HCT116 (cell line): ENCODE data around the gene CYTIP. TPM values are rescaled to one million over a fixed set of nuclear protein-coding genes. Genes with fewer than 3 reads are reported as not detected.

Experiments used
- ATAC-seq: fragments of 200-7000 bp; cut with Tn5 transposase; 2 replicates; pipeline ENCODE4 v1.9.1; 2020; ENCODE audit warnings: mild to moderate bottlenecking, moderate library complexity
- BruUV-seq: library from RNA; stranded (reverse); fragments of 400-500 nt; replicated peaks from 2 replicates; lab custom pipeline; 2021; lab: Mats Ljungman, UMichigan
- CTCF ChIA-PET: fragments of 300-600 bp; sonication (Branson Sonifier 250); formaldehyde crosslinking; loops from one replicate; lab custom pipeline; 2021; ENCODE audit warnings: antibody characterized with exemption; lab: Charles Lee
- POLR2A ChIA-PET: fragments of 300-600, 350-600 bp; sonication (Branson Sonifier 250); formaldehyde crosslinking; loops from one replicate; lab custom pipeline; 2021; ENCODE audit warnings: antibody characterized with exemption; lab: Charles Lee
- RAD21 ChIA-PET, 2 experiments: fragments of 300-600 bp; sonication (Branson Sonifier 250); formaldehyde crosslinking; loops; one replicate each; lab custom pipeline; 2023; ENCODE audit warnings: low total read pairs in 2 of 2; ENCODE audit not compliant: uncharacterized antibody in 2 of 2, unreplicated experiment in 2 of 2, low non-redundant PET in 1 of 2; lab: Charles Lee
- DNase-seq: peaks from one replicate; pipeline ENCODE4 v3.0.0-alpha.2; 2010; ENCODE audit warnings: low read depth, low spot score
- H2AFZ ChIP-seq: fragments of 200-600 bp; shearing (Covaris generic), sonication (generic); 2 replicates; pipeline ENCODE4 v1.6.1; 2017; ENCODE audit warnings: low read depth, mixed run types, mixed read lengths, antibody characterized with exemption, low read length; ENCODE audit not compliant: poor library complexity, severe bottlenecking
- H3K27ac ChIP-seq: 2 replicates; pipeline ENCODE4 v1.5.1; 2012; ENCODE audit warnings: low read depth, low read length
- H3K27me3 ChIP-seq: fragments of 200-600 bp; sonication (generic); 2 replicates; pipeline ENCODE4 v1.6.1; 2016; ENCODE audit warnings: mixed run types, low read length, mixed read lengths; ENCODE audit not compliant: insufficient read depth
- H3K36me3 ChIP-seq, 2 experiments: fragments of 200-500 bp in 1 of 2; fragments of 200-600 bp in 1 of 2; sonication (Bioruptor generic) in 1 of 2; sonication (generic) in 1 of 2; 2 replicates each; pipeline versions ENCODE4 v1.5.1 to v1.6.1; 2014 to 2016; ENCODE audit warnings: low read length in 2 of 2, inconsistent platforms in 1 of 2, mixed read lengths in 1 of 2, mixed run types in 1 of 2; ENCODE audit not compliant: insufficient read depth in 2 of 2, control insufficient read depth in 1 of 2
- H3K4me1 ChIP-seq, 2 experiments: fragments of 200-600 bp in 1 of 2; sonication (generic) in 1 of 2; 2 replicates each; pipeline versions ENCODE4 v1.5.1 to v1.6.1; 2012 to 2017; ENCODE audit warnings: low read length in 2 of 2, inconsistent platforms in 1 of 2, mild to moderate bottlenecking in 1 of 2, mixed read lengths in 1 of 2, mixed run types in 1 of 2, moderate library complexity in 1 of 2; ENCODE audit not compliant: insufficient read depth in 2 of 2, control insufficient read depth in 1 of 2
- H3K4me2 ChIP-seq: fragments of 200-600 bp; sonication (generic); 2 replicates; pipeline ENCODE4 v1.6.1; 2017; ENCODE audit warnings: mixed run types, low read length, mixed read lengths
- H3K4me3 ChIP-seq, 2 experiments: fragments of 200-600 bp in 1 of 2; sonication (generic) in 1 of 2; replicated peaks in 1 of 2; 2 replicates each; pipeline ENCODE4 v1.5.1; 2011 to 2016; ENCODE audit warnings: low read length in 2 of 2, control low read depth in 1 of 2, low read depth in 1 of 2, mild to moderate bottlenecking in 1 of 2, mixed read lengths in 1 of 2, mixed run types in 1 of 2
- H3K79me2 ChIP-seq: fragments of 200-600 bp; sonication (generic); 2 replicates; pipeline ENCODE4 v1.6.1; 2017; ENCODE audit warnings: mild to moderate bottlenecking, mixed run types, low read length, moderate library complexity, mixed read lengths; ENCODE audit not compliant: insufficient read depth
- H3K9ac ChIP-seq: fragments of 200-600 bp; sonication (generic); 2 replicates; pipeline ENCODE4 v1.6.1; 2016; ENCODE audit warnings: low read length, mixed read lengths
- H3K9me2 ChIP-seq: fragments of 200-600 bp; sonication (generic), shearing (Covaris generic); 2 replicates; pipeline ENCODE4 v1.6.1; 2017; ENCODE audit warnings: mixed run types, mild to moderate bottlenecking, moderate library complexity; ENCODE audit not compliant: insufficient read depth
- H3K9me3 ChIP-seq, 2 experiments: fragments of 200-500 bp in 1 of 2; fragments of 200-600 bp in 1 of 2; sonication (Bioruptor generic) in 1 of 2; sonication (generic) in 1 of 2; 2 replicates each; pipeline ENCODE4 v1.6.1; 2014 to 2017; ENCODE audit warnings: low read length in 2 of 2, mixed read lengths in 2 of 2, inconsistent platforms in 1 of 2, low read depth in 1 of 2, mild to moderate bottlenecking in 1 of 2, mixed run types in 1 of 2, moderate library complexity in 1 of 2; ENCODE audit not compliant: control insufficient read depth in 1 of 2, insufficient read depth in 1 of 2
- H4K20me1 ChIP-seq: fragments of 200-600 bp; sonication (generic), shearing (Covaris generic); 2 replicates; pipeline ENCODE4 v1.6.1; 2017; ENCODE audit warnings: mixed run types, mild to moderate bottlenecking, moderate library complexity; ENCODE audit not compliant: insufficient read depth
- EGR1 ChIP-seq: IDR thresholded peaks from 2 replicates; pipeline ENCODE4 v1.6.1; 2012; ENCODE audit warnings: low read depth
- ELF1 ChIP-seq: IDR thresholded peaks from 2 replicates; pipeline ENCODE4 v1.6.1; 2012; ENCODE audit warnings: low read depth, borderline replicate concordance
- EZH2phosphoT487 ChIP-seq: fragments of 200-600 bp; IDR thresholded peaks from 2 replicates; pipeline ENCODE4 v1.6.1; 2018; ENCODE audit warnings: antibody characterized with exemption, borderline replicate concordance
- JUND ChIP-seq: IDR thresholded peaks from 2 replicates; pipeline ENCODE4 v1.6.1; 2012
- POLR2A ChIP-seq: IDR thresholded peaks from 2 replicates; pipeline ENCODE4 v1.7.0; 2011; ENCODE audit warnings: borderline replicate concordance; ENCODE audit not compliant: insufficient read depth, insufficient read length; ENCODE audit errors: extremely low read depth
- POLR2AphosphoS5 ChIP-seq: IDR thresholded peaks from 2 replicates; pipeline ENCODE4 v1.6.1; 2011; ENCODE audit warnings: mild to moderate bottlenecking, low read depth, low read length, moderate library complexity
- SIN3A ChIP-seq: IDR thresholded peaks from 2 replicates; pipeline ENCODE4 v1.6.1; 2012; ENCODE audit warnings: low read depth
- SP1 ChIP-seq: IDR thresholded peaks from 2 replicates; pipeline ENCODE4 v1.6.1; 2012; ENCODE audit warnings: low read depth
- SRF ChIP-seq: IDR thresholded peaks from 2 replicates; pipeline ENCODE4 v1.6.1; 2012; ENCODE audit warnings: low read depth
- TCF7L2 ChIP-seq: IDR thresholded peaks from 2 replicates; pipeline ENCODE4 v1.7.0; 2011; ENCODE audit warnings: borderline replicate concordance, inconsistent platforms; ENCODE audit not compliant: insufficient read depth, insufficient read length; ENCODE audit errors: extremely low read depth
- YY1 ChIP-seq: IDR thresholded peaks from 2 replicates; pipeline ENCODE4 v1.6.1; 2011; ENCODE audit warnings: low read length, low read depth, moderate library complexity, mild to moderate bottlenecking; ENCODE audit not compliant: insufficient replicate concordance; ENCODE audit errors: extremely low read depth
- ZFX ChIP-seq: fragments of 450-650 bp; IDR thresholded peaks from 2 replicates; pipeline ENCODE4 v1.6.1; 2017
- ZNF274 ChIP-seq: fragments of 200-500 bp; sonication (Bioruptor generic); IDR thresholded peaks from 2 replicates; pipeline ENCODE4 v1.6.1; 2014; ENCODE audit warnings: mild to moderate bottlenecking, low read depth, low read length, inconsistent platforms
- intact Hi-C: fragments of 100-400 bp; cut with micrococcal nuclease; formaldehyde crosslinking; loops from 2 replicates; pipeline ENCODE4 v1.10.0; 2022
- total RNA-seq: library from RNA; stranded (reverse); gene quantifications from one replicate; pipeline ENCODE4 v1.2.1, GENCODE V29; 2021; ENCODE audit not compliant: unreplicated experiment
- TF ChIP-seq, protein P1 (sequence below): IDR thresholded peaks from 2 replicates; pipeline ENCODE4 v1.6.1; 2011; ENCODE audit warnings: mild to moderate bottlenecking, low read length, moderate library complexity; ENCODE audit not compliant: insufficient replicate concordance; ENCODE audit errors: extremely low read depth
- TF ChIP-seq, protein P2 (sequence below): IDR thresholded peaks from 2 replicates; pipeline ENCODE4 v1.6.1; 2012; ENCODE audit warnings: low read depth
- TF ChIP-seq, protein P3 (sequence below): IDR thresholded peaks from 2 replicates; pipeline ENCODE4 v1.6.1; 2012
- TF ChIP-seq, protein P4 (sequence below), 3 experiments: fragments of 200-600 bp in 1 of 3; sonication (generic) in 1 of 3; IDR thresholded peaks in 2 of 3; conservative IDR thresholded peaks in 1 of 3; 2 replicates each; pipeline ENCODE4 v1.5.1; 2012 to 2017; ENCODE audit warnings: low read depth in 2 of 3, low read length in 2 of 3, antibody characterized with exemption in 1 of 3, borderline replicate concordance in 1 of 3, control low read depth in 1 of 3, mild to moderate bottlenecking in 1 of 3, mixed read lengths in 1 of 3, mixed run types in 1 of 3, moderate library complexity in 1 of 3; ENCODE audit not compliant: insufficient read depth in 1 of 3

CYTIP gene
- total RNA-seq, 1 experiment from 2014 or later = 0.64 TPM

DNA sequence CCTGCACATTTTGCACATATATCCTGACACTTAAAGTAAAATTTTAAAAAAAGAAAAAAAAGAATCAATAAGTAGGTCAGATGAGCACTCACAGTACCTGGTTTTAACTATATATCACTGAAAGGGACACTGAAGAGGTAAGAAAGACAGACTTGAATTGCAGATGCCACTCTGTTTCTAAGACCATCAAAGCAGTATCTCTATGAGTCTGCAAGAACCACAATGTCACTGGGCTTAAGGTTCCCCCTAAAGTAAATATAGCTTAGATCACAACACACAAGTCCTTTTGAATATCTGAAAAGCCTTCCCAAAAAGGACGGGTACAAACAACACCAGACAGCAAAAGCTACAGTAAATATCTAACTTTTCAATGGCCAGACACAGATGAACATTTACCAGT lies 57.6 kb downstream of the CYTIP start:
- ChIA-PET RAD21 (no interaction called here), POLR2A (no interaction called here), CTCF (interaction anchor here (1.1 kb wide), 1 partner anchor 50 kb away, joined by 4 read pairs; no protein-coding TSS in a partner anchor)
- no peaks in the 10 kb centered on the region for H3K4me1 ChIP-seq
- no peak for TF ChIP-seq EGR1
- TF ChIP-seq JUND = no peak
- no peak for TF ChIP-seq YY1
- no peak for TF ChIP-seq ZNF274
- TF ChIP-seq EZH2phosphoT487 = no peak
- TF ChIP-seq ZFX = no peak
- TF ChIP-seq, protein P1, sequence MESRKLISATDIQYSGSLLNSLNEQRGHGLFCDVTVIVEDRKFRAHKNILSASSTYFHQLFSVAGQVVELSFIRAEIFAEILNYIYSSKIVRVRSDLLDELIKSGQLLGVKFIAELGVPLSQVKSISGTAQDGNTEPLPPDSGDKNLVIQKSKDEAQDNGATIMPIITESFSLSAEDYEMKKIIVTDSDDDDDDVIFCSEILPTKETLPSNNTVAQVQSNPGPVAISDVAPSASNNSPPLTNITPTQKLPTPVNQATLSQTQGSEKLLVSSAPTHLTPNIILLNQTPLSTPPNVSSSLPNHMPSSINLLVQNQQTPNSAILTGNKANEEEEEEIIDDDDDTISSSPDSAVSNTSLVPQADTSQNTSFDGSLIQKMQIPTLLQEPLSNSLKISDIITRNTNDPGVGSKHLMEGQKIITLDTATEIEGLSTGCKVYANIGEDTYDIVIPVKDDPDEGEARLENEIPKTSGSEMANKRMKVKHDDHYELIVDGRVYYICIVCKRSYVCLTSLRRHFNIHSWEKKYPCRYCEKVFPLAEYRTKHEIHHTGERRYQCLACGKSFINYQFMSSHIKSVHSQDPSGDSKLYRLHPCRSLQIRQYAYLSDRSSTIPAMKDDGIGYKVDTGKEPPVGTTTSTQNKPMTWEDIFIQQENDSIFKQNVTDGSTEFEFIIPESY = no peak
- TF ChIP-seq POLR2AphosphoS5 = no peak
- TF ChIP-seq SP1 = no peak
- TF ChIP-seq SRF = no peak
- TF ChIP-seq, protein P2, sequence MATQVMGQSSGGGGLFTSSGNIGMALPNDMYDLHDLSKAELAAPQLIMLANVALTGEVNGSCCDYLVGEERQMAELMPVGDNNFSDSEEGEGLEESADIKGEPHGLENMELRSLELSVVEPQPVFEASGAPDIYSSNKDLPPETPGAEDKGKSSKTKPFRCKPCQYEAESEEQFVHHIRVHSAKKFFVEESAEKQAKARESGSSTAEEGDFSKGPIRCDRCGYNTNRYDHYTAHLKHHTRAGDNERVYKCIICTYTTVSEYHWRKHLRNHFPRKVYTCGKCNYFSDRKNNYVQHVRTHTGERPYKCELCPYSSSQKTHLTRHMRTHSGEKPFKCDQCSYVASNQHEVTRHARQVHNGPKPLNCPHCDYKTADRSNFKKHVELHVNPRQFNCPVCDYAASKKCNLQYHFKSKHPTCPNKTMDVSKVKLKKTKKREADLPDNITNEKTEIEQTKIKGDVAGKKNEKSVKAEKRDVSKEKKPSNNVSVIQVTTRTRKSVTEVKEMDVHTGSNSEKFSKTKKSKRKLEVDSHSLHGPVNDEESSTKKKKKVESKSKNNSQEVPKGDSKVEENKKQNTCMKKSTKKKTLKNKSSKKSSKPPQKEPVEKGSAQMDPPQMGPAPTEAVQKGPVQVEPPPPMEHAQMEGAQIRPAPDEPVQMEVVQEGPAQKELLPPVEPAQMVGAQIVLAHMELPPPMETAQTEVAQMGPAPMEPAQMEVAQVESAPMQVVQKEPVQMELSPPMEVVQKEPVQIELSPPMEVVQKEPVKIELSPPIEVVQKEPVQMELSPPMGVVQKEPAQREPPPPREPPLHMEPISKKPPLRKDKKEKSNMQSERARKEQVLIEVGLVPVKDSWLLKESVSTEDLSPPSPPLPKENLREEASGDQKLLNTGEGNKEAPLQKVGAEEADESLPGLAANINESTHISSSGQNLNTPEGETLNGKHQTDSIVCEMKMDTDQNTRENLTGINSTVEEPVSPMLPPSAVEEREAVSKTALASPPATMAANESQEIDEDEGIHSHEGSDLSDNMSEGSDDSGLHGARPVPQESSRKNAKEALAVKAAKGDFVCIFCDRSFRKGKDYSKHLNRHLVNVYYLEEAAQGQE = no peak
- TF ChIP-seq SIN3A = no peak
- TF ChIP-seq, protein P3, sequence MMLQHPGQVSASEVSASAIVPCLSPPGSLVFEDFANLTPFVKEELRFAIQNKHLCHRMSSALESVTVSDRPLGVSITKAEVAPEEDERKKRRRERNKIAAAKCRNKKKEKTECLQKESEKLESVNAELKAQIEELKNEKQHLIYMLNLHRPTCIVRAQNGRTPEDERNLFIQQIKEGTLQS = no peak
- no peak for TF ChIP-seq TCF7L2
- TF ChIP-seq, protein P4, sequence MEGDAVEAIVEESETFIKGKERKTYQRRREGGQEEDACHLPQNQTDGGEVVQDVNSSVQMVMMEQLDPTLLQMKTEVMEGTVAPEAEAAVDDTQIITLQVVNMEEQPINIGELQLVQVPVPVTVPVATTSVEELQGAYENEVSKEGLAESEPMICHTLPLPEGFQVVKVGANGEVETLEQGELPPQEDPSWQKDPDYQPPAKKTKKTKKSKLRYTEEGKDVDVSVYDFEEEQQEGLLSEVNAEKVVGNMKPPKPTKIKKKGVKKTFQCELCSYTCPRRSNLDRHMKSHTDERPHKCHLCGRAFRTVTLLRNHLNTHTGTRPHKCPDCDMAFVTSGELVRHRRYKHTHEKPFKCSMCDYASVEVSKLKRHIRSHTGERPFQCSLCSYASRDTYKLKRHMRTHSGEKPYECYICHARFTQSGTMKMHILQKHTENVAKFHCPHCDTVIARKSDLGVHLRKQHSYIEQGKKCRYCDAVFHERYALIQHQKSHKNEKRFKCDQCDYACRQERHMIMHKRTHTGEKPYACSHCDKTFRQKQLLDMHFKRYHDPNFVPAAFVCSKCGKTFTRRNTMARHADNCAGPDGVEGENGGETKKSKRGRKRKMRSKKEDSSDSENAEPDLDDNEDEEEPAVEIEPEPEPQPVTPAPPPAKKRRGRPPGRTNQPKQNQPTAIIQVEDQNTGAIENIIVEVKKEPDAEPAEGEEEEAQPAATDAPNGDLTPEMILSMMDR (IDR thresholded peaks at IDR 0.05 in 2 of 3, conservative IDR thresholded peaks at IDR 0.05 in 1 of 3; ENCODE audit: borderline replicate concordance in 1 of 3, insufficient read depth in 1 of 3, low read depth in 2 of 3, low read length in 2 of 3) = no peak
- TF ChIP-seq ELF1 = no peak
- TF ChIP-seq POLR2A = no peak
- no peaks in the 10 kb centered on the region for H3K27me3 ChIP-seq
- H3K9ac ChIP-seq = no peak overlapping the region
- no TSS peak for BruUV-seq
- no peak for DNase-seq
- H3K36me3 ChIP-seq = no peaks in the 10 kb centered on the region
- H3K4me3 ChIP-seq = no peak overlapping the region
- ATAC-seq = no peak
- no peak overlapping the region for H3K27ac ChIP-seq
- H3K79me2 ChIP-seq = no peaks in the 10 kb centered on the region
- H2AFZ ChIP-seq = no peak overlapping the region
- no peaks in the 10 kb centered on the region for H4K20me1 ChIP-seq
- no peaks in the 10 kb centered on the region for H3K9me2 ChIP-seq
- intact Hi-C loops = no loop called here
- H3K4me2 ChIP-seq = no peak overlapping the region
- H3K9me3 ChIP-seq = no peaks in the 10 kb centered on the region
